Measurements from ENCODE around the gene TMEM190.

TMEM190 gene

DNA sequence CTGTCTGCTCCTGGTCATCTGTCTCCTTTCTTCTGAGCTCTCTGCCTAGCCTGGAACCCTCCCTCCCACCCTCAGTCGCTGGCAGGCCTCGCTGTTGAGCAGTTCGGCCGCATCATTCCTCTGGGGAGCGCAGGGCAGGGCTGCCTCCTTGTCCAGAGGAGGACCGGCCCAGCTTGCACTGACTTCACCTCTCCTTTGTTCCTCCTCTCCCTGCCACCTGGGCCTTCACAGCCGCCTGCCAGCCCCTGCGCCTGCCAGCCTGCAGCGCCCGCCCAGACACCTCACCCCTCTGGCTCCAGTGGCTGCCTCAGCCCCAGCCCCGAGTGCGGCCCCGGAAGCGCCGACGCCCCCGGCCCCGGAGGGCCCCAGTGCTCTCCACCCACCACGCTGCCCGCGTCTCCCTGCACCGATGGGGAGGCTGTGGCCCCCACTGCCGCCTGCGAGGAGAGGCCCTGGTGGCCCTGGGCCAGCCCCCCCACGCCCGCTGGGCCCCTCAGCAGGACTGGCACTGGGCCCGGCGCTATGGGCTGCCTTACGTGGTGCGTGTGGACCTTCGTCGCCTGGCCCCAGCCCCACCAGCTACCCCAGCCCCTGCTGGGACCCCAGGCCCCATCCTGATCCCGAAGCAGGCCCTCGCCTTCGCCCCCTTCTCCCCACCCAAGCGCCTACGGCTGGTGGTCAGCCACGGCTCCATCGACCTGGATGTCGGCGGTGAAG lies 29.7 kb upstream of the TMEM190 start:
- no peak for DNase-seq (ENCODE audit: low read depth)
- H3K4me3 ChIP-seq (ENCODE audit: low read length), result no peak overlapping the region
- TF ChIP-seq, protein P1, sequence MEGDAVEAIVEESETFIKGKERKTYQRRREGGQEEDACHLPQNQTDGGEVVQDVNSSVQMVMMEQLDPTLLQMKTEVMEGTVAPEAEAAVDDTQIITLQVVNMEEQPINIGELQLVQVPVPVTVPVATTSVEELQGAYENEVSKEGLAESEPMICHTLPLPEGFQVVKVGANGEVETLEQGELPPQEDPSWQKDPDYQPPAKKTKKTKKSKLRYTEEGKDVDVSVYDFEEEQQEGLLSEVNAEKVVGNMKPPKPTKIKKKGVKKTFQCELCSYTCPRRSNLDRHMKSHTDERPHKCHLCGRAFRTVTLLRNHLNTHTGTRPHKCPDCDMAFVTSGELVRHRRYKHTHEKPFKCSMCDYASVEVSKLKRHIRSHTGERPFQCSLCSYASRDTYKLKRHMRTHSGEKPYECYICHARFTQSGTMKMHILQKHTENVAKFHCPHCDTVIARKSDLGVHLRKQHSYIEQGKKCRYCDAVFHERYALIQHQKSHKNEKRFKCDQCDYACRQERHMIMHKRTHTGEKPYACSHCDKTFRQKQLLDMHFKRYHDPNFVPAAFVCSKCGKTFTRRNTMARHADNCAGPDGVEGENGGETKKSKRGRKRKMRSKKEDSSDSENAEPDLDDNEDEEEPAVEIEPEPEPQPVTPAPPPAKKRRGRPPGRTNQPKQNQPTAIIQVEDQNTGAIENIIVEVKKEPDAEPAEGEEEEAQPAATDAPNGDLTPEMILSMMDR (IDR thresholded peaks at IDR 0.05; ENCODE audit: insufficient read depth, low read depth, low read length, missing control alignments), result no peak

DNA sequence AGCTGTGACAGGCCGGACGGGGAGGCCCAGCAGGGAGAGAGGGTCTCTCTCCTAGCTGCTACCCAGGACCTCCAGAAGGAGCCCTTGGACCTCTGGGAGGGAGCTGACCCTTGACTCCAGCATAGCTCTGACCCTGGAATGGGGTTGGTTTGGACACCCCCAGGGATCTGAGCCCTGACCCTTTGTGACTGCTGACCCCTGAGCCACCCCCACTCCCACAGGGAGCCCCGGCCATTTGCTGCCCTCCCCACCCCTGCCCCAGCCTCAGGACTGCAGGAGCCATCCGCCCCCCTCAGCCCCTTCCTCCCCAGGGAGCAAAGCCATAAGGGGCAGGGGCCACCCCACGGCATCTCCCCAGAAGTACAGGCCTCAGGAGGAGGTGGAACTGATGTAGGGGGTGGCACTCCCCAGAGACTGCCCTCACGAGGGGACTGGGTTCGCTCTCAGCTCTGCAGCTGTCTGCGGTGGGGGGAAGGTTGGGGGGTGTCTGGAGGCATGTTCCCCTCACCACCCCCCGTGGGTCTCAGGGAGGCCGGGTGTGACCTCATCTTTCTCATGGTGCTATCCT lies 29.1 kb upstream of the TMEM190 start:
- H3K4me3 ChIP-seq (ENCODE audit: low read length), result no peak overlapping the region
- no peak for DNase-seq (ENCODE audit: low read depth)
- TF ChIP-seq, protein P1 (IDR thresholded peaks at IDR 0.05; ENCODE audit: insufficient read depth, low read depth, low read length, missing control alignments), result no peak

DNA sequence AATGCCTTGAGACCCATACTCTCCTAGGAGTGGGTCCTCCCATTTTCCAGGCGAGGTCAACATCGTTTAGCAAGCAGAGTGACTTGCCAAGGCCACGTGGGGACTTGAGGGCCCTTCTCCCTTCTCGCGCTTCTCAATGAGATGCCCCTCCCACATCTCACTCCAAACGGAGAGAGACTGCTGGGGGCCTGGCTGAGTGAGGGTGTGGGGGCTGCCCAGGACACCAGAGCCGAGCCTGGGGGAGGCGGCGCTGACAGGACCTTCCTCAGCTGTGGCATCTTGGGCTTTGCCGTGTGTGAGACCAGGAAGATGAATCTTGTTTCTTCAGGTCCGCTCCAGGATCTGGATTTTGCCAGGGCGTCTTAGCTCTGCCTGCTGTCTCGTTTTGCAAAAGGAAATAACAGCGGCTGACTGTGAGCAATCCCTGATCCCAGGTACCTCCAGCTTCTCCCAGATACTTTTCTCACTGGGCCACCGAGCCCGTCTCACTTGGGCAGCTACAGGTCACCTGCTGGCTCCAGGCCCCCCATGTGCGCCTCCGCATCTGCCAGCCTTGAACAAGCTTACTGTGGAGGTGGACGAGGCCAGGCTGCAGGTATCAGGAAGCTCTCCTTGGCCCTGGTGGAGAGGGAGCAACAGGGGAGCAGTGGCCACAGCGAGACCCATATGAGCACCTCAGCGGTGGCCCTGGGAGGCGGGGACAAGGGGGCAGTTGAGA lies 28.1 kb upstream of the TMEM190 start:
- no peak overlapping the region for H3K4me3 ChIP-seq (ENCODE audit: low read length)
- TF ChIP-seq, protein P1 (IDR thresholded peaks at IDR 0.05; ENCODE audit: insufficient read depth, low read depth, low read length, missing control alignments), result no peak
- no peak for DNase-seq (ENCODE audit: low read depth)

DNA sequence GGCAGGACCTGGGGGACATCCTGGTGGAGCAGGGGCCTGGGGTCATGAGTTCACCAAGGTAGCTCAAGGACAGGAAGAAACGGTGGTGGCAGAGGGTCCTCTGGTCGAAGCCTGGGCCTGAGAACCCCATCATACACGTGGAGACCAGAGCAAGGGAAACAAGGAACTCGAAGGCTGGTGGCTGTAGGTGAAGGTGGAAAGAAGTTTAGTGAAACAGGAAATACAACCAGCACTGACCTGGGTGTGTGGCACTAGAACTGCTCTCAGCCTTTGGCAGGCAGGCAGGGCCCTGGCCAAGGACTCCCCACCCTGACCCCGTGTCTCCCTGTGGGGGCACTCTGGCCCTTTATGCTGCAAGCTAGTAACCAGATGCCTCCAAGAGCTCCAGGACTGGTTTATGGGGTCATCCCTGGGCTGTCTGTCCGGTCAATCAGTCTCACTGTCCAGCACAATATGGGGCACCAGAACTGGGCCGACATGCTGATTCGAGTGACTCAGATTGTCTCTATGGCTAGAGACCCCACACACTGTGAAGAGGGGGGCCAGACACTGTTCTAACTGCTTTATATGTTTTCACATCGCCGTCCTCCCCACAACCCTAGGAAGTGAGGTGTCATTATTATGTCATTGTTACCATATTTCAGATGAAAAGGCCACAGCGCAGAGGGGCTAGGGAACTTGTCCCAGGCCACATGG lies 25.9 kb upstream of the TMEM190 start:
- DNase-seq (ENCODE audit: low read depth), result no peak
- no peak overlapping the region for H3K4me3 ChIP-seq (ENCODE audit: low read length)
- TF ChIP-seq, protein P1 (IDR thresholded peaks at IDR 0.05; ENCODE audit: insufficient read depth, low read depth, low read length, missing control alignments), result no peak

DNA sequence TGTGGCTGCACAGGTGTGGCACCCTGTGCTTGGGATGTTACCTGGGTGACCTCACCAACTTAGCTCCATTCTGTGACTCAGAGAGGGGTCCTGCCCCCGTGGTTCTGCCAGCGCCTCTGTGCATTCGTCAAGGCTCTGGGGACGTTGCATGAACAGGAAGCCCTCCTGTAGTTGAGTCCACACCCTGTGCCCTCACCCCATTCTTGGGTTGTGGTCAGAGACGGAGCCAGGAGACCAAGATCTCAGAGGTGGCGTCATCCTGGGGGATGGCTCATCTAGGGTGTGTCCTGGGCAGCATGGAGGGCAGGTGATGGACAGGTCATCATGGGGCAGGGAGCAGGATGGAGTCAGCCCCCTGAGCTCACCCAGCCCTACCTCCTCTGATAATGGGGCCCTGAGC lies 24.6 kb upstream of the TMEM190 start:
- TF ChIP-seq, protein P1 (IDR thresholded peaks at IDR 0.05; ENCODE audit: insufficient read depth, low read depth, low read length, missing control alignments), result no peak
- peak; percentile 47 for DNase-seq (ENCODE audit: low read depth)
- H3K4me3 ChIP-seq (ENCODE audit: low read length), result no peak overlapping the region

DNA sequence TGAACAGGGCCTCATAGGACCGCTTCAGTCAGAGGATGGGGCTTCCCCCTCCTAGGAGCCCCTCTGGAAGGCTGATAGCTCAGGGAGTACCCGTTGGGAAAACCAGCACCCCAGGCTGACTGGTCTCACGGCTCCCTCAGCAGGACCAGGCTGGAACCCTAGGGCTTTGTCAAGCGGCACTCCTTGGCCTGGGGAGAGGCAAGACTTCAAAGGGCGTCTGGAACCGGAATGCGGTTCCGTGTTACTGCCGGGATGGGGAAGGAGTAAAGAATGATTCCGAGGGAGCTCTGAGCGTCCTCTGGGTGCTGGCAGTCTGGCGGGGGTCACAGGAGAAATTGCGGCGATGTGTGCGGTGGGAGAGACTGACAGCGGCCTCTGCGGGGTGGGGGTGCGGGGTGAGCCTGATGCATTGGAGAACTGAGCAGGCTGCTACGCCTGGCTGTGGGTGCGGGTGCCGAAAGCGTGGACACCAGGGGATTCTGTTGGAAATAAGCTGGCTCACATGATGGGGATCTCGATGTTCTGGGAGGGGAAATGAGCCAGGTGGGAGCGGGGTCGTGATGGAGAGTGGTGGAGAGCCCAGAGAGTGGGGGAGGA lies 24.0 kb upstream of the TMEM190 start:
- no peak for DNase-seq (ENCODE audit: low read depth)
- TF ChIP-seq, protein P1 (IDR thresholded peaks at IDR 0.05; ENCODE audit: insufficient read depth, low read depth, low read length, missing control alignments), result no peak
- no peak overlapping the region for H3K4me3 ChIP-seq (ENCODE audit: low read length)

All from epithelial cell of esophagus (primary cell).